ENCODE measurements around the gene GRIP2.

GRCh38 chr3:14461748-14462324 is 78.3 kb downstream of the GRIP2 start:
- TF ChIP-seq, protein P1, sequence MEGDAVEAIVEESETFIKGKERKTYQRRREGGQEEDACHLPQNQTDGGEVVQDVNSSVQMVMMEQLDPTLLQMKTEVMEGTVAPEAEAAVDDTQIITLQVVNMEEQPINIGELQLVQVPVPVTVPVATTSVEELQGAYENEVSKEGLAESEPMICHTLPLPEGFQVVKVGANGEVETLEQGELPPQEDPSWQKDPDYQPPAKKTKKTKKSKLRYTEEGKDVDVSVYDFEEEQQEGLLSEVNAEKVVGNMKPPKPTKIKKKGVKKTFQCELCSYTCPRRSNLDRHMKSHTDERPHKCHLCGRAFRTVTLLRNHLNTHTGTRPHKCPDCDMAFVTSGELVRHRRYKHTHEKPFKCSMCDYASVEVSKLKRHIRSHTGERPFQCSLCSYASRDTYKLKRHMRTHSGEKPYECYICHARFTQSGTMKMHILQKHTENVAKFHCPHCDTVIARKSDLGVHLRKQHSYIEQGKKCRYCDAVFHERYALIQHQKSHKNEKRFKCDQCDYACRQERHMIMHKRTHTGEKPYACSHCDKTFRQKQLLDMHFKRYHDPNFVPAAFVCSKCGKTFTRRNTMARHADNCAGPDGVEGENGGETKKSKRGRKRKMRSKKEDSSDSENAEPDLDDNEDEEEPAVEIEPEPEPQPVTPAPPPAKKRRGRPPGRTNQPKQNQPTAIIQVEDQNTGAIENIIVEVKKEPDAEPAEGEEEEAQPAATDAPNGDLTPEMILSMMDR (IDR thresholded peaks at IDR 0.05): peak in 4 of 6 experiments; percentile 26 to 65 (median 62)
- no peak for TF ChIP-seq POLR2A (IDR thresholded peaks at IDR 0.05)
